Effector memory CD4-positive, alpha-beta T cell (primary cell): ENCODE measurements around the gene TMEM244.
"Not testable (repeated sequence)": the region's sequence is repeated elsewhere in the genome, so short reads cannot be mapped to it uniquely, and the experiment has no call there.

Experiments used
- DNase-seq, 3 donors: peaks; one replicate each; pipeline ENCODE4 v3.0.0-alpha.2; 2020
- H3K27ac ChIP-seq: 2 replicates; pipeline ENCODE4 v1.7.0; 2013; ENCODE audit warnings: mild to moderate bottlenecking, low read length, moderate library complexity; ENCODE audit not compliant: insufficient read depth, poor library complexity, severe bottlenecking
- H3K27me3 ChIP-seq: replicated peaks from 2 replicates; pipeline ENCODE4 v1.7.0; 2013; ENCODE audit warnings: mild to moderate bottlenecking, low read length; ENCODE audit not compliant: insufficient read depth, control insufficient read depth, poor library complexity, severe bottlenecking
- H3K36me3 ChIP-seq: 2 replicates; pipeline ENCODE4 v1.7.0; 2013; ENCODE audit warnings: mild to moderate bottlenecking, low read length, moderate library complexity; ENCODE audit not compliant: control insufficient read depth, insufficient read depth
- H3K4me1 ChIP-seq: 2 replicates; pipeline ENCODE4 v1.7.0; 2013; ENCODE audit warnings: low read length, mild to moderate bottlenecking; ENCODE audit not compliant: control insufficient read depth, insufficient read depth, poor library complexity, severe bottlenecking
- H3K4me3 ChIP-seq: 2 replicates; pipeline ENCODE4 v1.7.0; 2013; ENCODE audit warnings: low read length, low read depth, mild to moderate bottlenecking; ENCODE audit not compliant: insufficient read depth, poor library complexity, severe bottlenecking
- H3K9me3 ChIP-seq: 2 replicates; pipeline ENCODE4 v1.7.0; 2013; ENCODE audit warnings: mild to moderate bottlenecking, low read length, moderate library complexity; ENCODE audit not compliant: control insufficient read depth

Gene TMEM244

DNA sequence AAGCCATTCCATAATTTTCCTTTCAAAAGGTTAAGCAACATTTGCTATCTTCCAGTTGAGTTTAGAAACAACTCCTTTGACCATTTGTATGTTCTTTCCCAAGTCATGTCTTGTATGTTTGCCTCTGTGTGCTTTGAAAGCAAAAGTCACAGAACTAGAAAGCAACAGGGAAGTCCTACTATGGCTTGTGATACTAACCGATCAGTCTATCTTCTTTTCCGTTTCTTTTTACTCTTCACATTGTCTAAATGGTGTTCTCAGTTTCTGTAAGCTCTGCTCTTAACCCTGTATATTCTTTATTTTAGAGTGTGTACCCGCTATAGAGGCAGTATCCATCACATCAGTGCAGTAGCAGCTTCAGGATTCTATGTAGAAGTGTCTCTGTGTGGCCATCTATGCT lies 32.9 kb downstream of the TMEM244 start:
- Histone ChIP-seq H3K9me3 (no peaks in the 10 kb centered on the region), H3K4me3 (no peak overlapping the region), H3K36me3 (no peaks in the 10 kb centered on the region), H3K27me3 (no peaks in the 10 kb centered on the region), H3K4me1 (no peaks in the 10 kb centered on the region), H3K27ac (no peak overlapping the region)
- no peak for DNase-seq

DNA sequence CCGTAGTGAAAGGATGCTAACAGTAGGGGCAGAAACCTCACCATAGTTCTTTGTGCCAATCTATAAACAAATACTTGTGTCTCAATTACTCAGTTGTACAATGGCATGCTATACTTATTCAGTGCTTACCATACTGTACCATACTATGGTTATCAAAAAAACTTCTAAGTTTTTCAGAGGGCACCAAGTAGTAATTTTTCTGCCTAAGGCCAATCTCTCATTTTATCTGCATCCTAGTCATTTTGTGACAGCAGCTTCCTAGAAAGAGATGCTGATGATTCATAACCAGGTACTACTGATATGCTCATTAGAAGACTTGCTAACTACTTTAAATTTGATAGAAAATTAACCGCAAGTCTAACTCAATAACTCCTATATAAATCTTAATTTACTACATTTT lies 42.9 kb downstream of the TMEM244 start:
- Histone ChIP-seq H3K27me3 (no peaks in the 10 kb centered on the region), H3K36me3 (no peaks in the 10 kb centered on the region), H3K9me3 (no peaks in the 10 kb centered on the region), H3K4me1 (no peaks in the 10 kb centered on the region), H3K4me3 (no peak overlapping the region), H3K27ac (no peak overlapping the region)
- no peak for DNase-seq

DNA sequence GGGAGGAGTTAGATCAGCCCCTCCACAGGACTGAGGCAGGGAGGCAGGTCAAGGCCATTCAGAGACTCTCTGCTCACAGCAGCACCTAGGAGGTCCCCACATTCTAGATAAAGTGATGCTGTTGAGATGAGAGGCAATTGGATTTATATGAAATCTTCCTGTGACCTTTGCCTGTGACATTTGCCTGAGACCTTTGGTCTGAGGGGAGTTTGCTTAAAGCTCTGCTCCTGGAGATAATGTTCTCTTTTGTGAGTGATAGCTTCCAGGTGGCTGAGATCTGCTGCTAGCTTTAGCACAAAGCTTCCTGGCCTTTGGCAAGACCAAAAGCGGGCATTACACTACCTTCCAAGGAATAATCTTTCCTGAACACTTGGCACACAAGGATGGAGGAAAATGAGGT lies 43.3 kb downstream of the TMEM244 start:
- no peaks in the 10 kb centered on the region for H3K4me1 ChIP-seq
- no peak for DNase-seq

DNA sequence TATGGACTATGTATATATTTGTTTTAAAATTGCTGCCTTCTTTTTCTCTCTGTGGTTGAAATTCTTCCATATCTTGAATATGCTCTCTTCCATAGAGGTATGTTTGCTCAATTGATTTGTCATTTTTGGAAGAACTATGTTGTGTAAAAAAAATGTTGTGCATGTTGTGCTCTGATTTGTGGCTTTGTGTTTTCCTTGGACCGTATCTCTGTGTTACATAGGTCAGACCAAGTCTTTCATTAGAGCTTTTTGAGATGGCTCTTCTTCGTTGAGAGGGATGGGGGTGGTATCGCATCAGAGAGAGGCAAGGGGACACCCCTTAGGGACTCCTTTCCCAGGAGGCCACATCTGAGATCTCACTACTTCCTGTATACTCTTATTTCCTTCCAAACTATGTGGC lies 43.8 kb downstream of the TMEM244 start:
- no peak for DNase-seq
- H3K27ac ChIP-seq = no peak overlapping the region
- no peaks in the 10 kb centered on the region for H3K9me3 ChIP-seq
- no peak overlapping the region for H3K4me3 ChIP-seq
- H3K4me1 ChIP-seq = no peaks in the 10 kb centered on the region
- H3K27me3 ChIP-seq = no peaks in the 10 kb centered on the region
- H3K36me3 ChIP-seq = no peaks in the 10 kb centered on the region

More for the DNA sequence above, 43.3 kb downstream of the TMEM244 start:
- Histone ChIP-seq H3K36me3 (no peaks in the 10 kb centered on the region), H3K4me3 (no peak overlapping the region), H3K9me3 (no peaks in the 10 kb centered on the region), H3K27me3 (no peaks in the 10 kb centered on the region), H3K27ac (no peak overlapping the region)

DNA sequence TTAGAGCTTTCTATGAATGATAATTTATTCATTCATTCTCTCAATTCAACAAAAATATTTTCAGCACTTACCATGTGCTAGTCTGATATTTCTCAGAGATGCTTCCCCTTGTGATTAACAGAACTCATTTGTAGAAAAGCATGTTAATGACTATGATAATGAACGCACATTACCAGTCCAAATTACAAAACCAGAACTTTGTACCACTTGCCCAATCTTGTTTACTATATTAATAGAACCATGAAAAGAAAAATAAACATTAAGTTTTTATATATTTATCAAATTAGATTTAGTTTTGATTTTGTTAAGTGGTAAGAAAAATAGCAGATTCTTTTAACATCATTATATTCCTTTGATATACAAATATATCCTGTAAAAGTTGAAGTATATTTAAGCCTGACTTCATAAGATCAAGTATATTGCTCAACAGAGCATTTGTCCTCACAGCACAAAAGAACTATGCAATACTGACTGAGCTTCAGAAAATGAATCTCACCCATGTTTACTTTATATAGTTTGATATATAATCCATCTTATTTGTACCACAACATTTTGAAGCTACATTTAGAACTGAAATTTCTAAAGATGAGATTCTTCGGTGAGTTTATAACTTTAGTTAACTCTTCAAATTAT lies 48.9 kb downstream of the TMEM244 start:
- Histone ChIP-seq H3K4me3 (no peak overlapping the region), H3K9me3 (no peaks in the 10 kb centered on the region), H3K27ac (no peak overlapping the region), H3K27me3 (no peaks in the 10 kb centered on the region), H3K4me1 (no peaks in the 10 kb centered on the region), H3K36me3 (no peaks in the 10 kb centered on the region)
- no peak for DNase-seq

DNA sequence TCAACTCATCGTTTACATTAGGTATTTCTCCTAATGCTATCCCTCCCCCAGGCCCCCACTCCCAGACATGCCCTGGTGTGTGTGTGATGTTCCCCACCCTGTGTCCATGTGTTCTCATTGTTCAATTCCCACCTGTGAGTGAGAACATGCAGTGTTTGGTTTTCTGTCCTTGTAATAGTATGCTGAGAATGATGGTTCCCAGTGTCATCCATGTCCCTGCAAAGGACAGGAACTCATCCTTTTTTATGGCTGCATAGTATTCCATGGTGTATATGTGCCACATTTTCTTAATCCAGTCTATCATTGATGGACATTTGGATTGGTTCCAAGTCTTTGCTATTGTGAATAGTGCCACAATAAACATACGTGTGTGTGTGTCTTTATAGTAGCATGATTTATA lies 54.0 kb downstream of the TMEM244 start:
- not testable (repeated sequence) for H3K27me3 ChIP-seq, DNase-seq, H3K9me3 ChIP-seq, H3K4me1 ChIP-seq, H3K36me3 ChIP-seq, H3K27ac ChIP-seq, H3K4me3 ChIP-seq

DNA sequence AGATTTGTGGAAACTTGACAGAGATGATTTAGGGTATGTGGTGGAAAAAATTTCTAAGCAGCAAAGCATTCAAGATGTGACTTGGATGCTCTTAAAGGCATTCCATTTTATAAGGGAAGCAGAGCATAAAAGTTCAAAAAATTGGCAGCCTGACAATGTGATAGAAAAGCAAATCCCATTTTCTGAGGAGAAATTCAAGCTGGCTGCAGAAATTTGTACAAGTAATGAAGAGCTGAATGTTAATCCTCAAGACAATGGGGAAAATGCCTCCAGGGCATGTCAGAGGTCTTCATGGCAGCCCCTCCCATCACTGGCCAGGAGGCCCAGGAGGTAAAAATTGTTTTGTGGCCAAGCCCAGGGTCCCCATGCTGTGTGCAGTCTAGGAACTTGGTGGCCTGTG lies 58.2 kb downstream of the TMEM244 start:
- not testable (repeated sequence) for H3K27me3 ChIP-seq, H3K36me3 ChIP-seq, H3K9me3 ChIP-seq, H3K4me1 ChIP-seq, H3K27ac ChIP-seq, H3K4me3 ChIP-seq, DNase-seq

DNA sequence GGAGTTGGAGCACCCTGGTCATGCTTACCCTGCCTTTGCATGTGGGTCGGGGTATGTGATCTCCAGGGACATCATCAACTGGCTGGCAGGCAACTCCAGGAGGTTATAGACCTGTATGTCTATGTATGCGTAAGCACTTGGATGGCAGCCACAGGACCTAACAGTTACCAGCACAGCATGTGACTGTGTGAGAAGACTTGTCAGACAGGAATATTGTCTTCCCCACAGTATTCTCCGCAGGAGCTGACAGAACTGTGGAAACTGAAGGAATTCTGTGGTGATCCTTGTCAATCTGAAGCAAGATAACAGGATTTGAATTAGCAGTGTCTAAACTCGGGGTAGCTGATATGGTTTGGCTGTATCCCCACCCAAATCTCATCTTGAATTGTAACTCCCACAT lies 59.2 kb downstream of the TMEM244 start:
- Histone ChIP-seq H3K4me3 (no peak overlapping the region), H3K27ac (no peak overlapping the region)

DNA sequence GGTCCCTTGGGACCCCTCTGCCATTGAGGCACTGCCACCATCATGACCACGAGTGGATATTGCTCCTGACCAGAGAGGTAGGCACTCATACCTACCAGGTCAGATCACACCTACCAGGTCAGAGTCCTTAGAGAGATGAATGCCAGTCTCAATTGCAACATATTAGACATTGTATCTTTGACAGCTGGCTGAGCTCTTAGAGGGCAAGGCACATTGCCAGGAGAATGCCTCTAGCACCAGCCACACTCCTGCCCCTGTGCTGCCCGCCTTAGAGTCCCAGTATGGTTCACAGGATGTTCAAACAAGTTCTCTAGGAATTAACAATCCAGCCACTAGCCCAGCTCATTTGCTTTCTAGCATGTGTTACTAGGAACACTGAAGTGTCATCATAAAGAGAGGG lies 65.9 kb downstream of the TMEM244 start:
- Histone ChIP-seq H3K27me3 (no peaks in the 10 kb centered on the region), H3K4me3 (no peak overlapping the region), H3K4me1 (no peaks in the 10 kb centered on the region), H3K36me3 (no peaks in the 10 kb centered on the region), H3K9me3 (no peaks in the 10 kb centered on the region), H3K27ac (no peak overlapping the region)
- no peak for DNase-seq

More for the DNA sequence above, 59.2 kb downstream of the TMEM244 start:
- no peak for DNase-seq
- H3K36me3 ChIP-seq = no peaks in the 10 kb centered on the region
- H3K4me1 ChIP-seq = no peaks in the 10 kb centered on the region
- H3K27me3 ChIP-seq = no peaks in the 10 kb centered on the region
- H3K9me3 ChIP-seq = no peaks in the 10 kb centered on the region

DNA sequence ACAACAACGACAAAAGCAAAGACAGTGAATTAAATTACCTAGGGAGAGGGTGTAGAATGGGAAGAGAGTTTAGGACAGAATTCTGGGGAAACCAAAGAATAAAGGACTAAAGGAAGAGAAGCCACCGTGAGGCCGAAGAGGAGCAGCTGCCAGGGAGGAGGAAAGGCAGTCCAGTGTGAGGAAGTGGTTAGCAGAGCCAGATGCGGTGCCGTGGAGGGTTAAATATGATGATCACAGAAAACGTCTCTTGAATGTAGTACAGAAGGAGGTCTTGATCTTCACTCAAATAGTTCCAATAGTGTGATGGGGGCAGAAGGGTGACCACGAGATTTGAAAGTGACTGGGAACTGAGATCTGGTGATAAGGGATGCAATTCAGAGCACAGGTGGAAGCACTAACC lies 67.7 kb downstream of the TMEM244 start:
- Histone ChIP-seq H3K27ac (no peak overlapping the region), H3K27me3 (no peaks in the 10 kb centered on the region), H3K9me3 (no peaks in the 10 kb centered on the region), H3K36me3 (no peaks in the 10 kb centered on the region), H3K4me1 (no peaks in the 10 kb centered on the region), H3K4me3 (no peak overlapping the region)
- no peak for DNase-seq
